ENCODE results near the gene YPEL2. TPM values are rescaled to one million over a fixed set of nuclear protein-coding genes. Genes with fewer than 3 reads are reported as not detected.
A peak's percentile ranks its signal among the peaks of the same experiment; 100 is the strongest.

YPEL2 gene
- polyA plus RNA-seq, 3 donors = 21.5 to 63.1 (median 25.1) TPM

DNA sequence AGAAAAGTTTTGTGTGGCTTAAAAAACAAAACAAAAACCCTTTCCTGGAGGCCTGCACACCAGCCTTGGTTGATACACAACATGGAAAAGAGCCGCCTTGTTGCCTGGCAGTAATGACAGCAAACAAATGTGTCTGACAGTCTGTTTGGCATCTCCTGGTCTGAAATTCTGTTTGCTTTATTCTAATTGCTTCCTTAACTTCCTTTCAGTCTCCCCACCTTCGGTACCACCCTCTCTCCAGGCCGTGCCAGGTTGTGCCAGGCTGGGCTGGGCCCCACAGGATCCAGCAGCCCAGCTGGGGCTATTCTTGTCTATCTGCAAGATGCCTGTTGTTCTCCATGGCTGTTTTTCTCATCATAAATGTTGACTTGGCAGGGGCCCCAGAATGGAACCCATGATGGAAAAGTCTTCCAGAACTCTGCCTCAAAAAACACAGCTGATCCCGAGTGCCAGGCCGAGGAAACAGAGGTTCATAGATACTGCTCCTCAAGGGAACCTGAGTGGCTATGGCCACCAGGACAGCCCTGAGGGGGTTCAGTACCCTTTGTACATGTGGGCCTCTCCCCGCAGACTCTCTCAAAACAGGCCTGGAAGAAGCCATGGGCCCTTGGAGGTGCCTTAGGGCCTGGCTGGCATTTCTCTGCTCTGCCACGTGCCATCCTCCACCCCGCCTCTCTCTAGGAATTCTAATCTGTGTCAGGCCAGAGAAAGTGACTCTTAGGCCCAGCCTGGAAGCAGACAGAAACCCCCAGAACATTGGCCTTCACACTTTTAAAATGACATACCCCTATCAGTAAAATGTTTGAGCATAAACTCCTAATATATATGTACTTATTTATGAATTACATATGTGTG lies 50.5 kb downstream of the YPEL2 start:
- Histone ChIP-seq H3K4me2 (replicated peaks; ENCODE audit: extremely low read depth, low read length, poor library complexity, severe bottlenecking) (no peak overlapping the region), H3K79me2 (ENCODE audit: insufficient read depth, low read length) (peaks cover 84% of the 10 kb centered on the region), H4K20me1 (ENCODE audit: insufficient read depth, low read length) (peaks cover 98% of the 10 kb centered on the region), H3K27ac (ENCODE audit: low read depth in 1 of 2, low read length in 2 of 2) (peak overlapping the region in 1 of 2 donors; percentile 10), H2AFZ (ENCODE audit: insufficient read depth, low read depth, low read length, poor library complexity, severe bottlenecking) (no peak overlapping the region), H3K4me3 (replicated peaks in 1 of 3; ENCODE audit: low read depth in 2 of 3, low read length in 3 of 3) (no peak overlapping the region), H3K9me3 (replicated peaks in 1 of 2; ENCODE audit: control insufficient read depth in 1 of 2, insufficient read depth in 1 of 2, low read length in 2 of 2) (no peaks in the 10 kb centered on the region), H3K4me1 (ENCODE audit: control insufficient read depth in 1 of 2, insufficient read depth in 2 of 2, low read length in 2 of 2) (no peaks in the 10 kb centered on the region), H3K27me3 (ENCODE audit: control insufficient read depth in 2 of 2, insufficient read depth in 2 of 2, low read length in 2 of 2) (no peaks in the 10 kb centered on the region), H3K9ac (ENCODE audit: insufficient read depth, low read length, poor library complexity, severe bottlenecking) (no peak overlapping the region), H3K36me3 (replicated peaks in 1 of 2; ENCODE audit: control insufficient read depth in 1 of 2, insufficient read depth in 2 of 2, low read length in 2 of 2) (peaks cover 6 to 37% of the 10 kb centered on the region in 2 donors)
- Mint-ChIP-seq H3K27ac (peak overlapping the region in 6 of 7 donors; percentile 1 to 90 (median 36)), H3K9me3 (no peaks in the 10 kb centered on the region), H3K27me3 (ENCODE audit: low read depth in 3 of 3) (no peaks in the 10 kb centered on the region), H3K4me3 (no peak overlapping the region), H3K4me1 (peaks cover 15% of the 10 kb centered on the region), H3K36me3 (peaks cover 26 to 29% of the 10 kb centered on the region in 2 donors)
- DNase-seq = no peak
- intact Hi-C loops (cut with micrococcal nuclease) = no loop called here
- no peak for TF ChIP-seq CTCF (IDR thresholded peaks at IDR 0.05)
- WGBS (ENCODE audit: insufficient coverage) = 60% methylated on average over 5 of the region's 8 CpGs

DNA sequence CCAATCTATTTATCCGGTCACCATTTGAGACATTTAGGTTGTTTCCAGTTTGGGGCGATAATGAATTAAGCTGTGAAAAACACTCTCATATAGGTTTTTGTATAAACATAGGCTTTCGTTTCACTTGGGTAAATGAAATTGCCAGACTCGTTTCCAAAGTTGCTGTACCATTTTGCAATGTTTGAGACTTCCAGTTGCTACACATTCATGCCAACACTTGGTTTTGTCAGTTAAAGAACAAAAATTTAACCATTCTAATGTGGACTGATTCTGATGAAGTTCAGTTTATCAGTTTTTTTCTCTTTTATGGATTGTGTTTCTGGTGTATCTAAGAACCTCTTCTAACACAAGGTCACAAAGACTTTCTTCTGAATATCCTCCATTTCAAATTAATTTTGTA lies 52.4 kb downstream of the YPEL2 start:
- H3K4me3 ChIP-seq (replicated peaks in 1 of 3; ENCODE audit: low read depth in 2 of 3, low read length in 3 of 3) = no peak overlapping the region
- no peaks in the 10 kb centered on the region for H3K27me3 ChIP-seq (ENCODE audit: control insufficient read depth in 2 of 2, insufficient read depth in 2 of 2, low read length in 2 of 2)
- H3K27ac ChIP-seq (ENCODE audit: low read depth in 1 of 2, low read length in 2 of 2) = no peak overlapping the region
- WGBS (ENCODE audit: insufficient coverage) = no CpG with 5 or more reads among the region's 4 CpGs
- H3K79me2 ChIP-seq (ENCODE audit: insufficient read depth, low read length) = peaks cover 79% of the 10 kb centered on the region
- H3K4me1 Mint-ChIP-seq = peaks cover 12% of the 10 kb centered on the region
- H3K36me3 Mint-ChIP-seq = peaks cover 29 to 37% of the 10 kb centered on the region in 2 donors
- peaks cover 99% of the 10 kb centered on the region for H4K20me1 ChIP-seq (ENCODE audit: insufficient read depth, low read length)
- H3K27ac Mint-ChIP-seq = no peak overlapping the region
- H3K4me2 ChIP-seq (replicated peaks; ENCODE audit: extremely low read depth, low read length, poor library complexity, severe bottlenecking) = no peak overlapping the region
- no peak overlapping the region for H3K4me3 Mint-ChIP-seq
- no peaks in the 10 kb centered on the region for H3K4me1 ChIP-seq (ENCODE audit: control insufficient read depth in 1 of 2, insufficient read depth in 2 of 2, low read length in 2 of 2)
- H3K9ac ChIP-seq (ENCODE audit: insufficient read depth, low read length, poor library complexity, severe bottlenecking) = no peak overlapping the region
- no peak overlapping the region for H2AFZ ChIP-seq (ENCODE audit: insufficient read depth, low read depth, low read length, poor library complexity, severe bottlenecking)
- intact Hi-C loops (cut with micrococcal nuclease) = no loop called here
- no peaks in the 10 kb centered on the region for H3K27me3 Mint-ChIP-seq (ENCODE audit: low read depth in 3 of 3)
- H3K9me3 Mint-ChIP-seq = no peaks in the 10 kb centered on the region
- no peak for DNase-seq
- no peaks in the 10 kb centered on the region for H3K9me3 ChIP-seq (replicated peaks in 1 of 2; ENCODE audit: control insufficient read depth in 1 of 2, insufficient read depth in 1 of 2, low read length in 2 of 2)
- no peak for TF ChIP-seq CTCF (IDR thresholded peaks at IDR 0.05)
- peaks cover 6 to 33% of the 10 kb centered on the region in 2 donors for H3K36me3 ChIP-seq (replicated peaks in 1 of 2; ENCODE audit: control insufficient read depth in 1 of 2, insufficient read depth in 2 of 2, low read length in 2 of 2)

Measured in CD14-positive monocyte (primary cell).